HG02973 (cell line): Measurements from ENCODE around the gene RPTOR.
"Not testable (repeated sequence)": the region's sequence is repeated elsewhere in the genome, so short reads cannot be mapped to it uniquely, and the experiment has no call there.

Experiments
- ATAC-seq: cut with Tn5 transposase; IDR thresholded peaks from one replicate; pipeline ENCODE4 v1.9.1; 2021; ENCODE audit warnings: moderate library complexity; ENCODE audit not compliant: unreplicated experiment

RPTOR gene

GRCh38 chr17:80512233-80512632 is 32.4 kb upstream of the RPTOR start:
- ATAC-seq: no peak

DNA sequence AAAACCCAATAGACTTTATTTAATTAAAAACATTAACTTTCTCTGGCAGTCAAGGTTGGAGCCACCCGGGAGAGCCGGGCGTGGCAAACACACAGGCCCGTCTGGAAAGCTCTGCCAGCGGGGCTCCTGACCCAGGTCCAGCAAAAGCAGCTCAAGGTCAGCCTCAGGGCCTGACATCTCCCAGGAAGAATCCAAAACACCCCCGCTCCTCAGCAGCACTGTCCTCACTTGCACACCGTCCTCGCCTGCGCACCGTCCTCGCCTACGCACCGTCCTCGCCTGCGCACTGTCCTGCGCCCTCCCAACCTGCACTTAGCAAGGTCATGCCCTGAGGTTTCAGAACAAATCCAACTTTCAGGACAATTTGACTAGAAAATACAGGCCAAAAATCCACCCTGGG is 31.4 kb upstream of the RPTOR start:
- ATAC-seq: no peak

DNA sequence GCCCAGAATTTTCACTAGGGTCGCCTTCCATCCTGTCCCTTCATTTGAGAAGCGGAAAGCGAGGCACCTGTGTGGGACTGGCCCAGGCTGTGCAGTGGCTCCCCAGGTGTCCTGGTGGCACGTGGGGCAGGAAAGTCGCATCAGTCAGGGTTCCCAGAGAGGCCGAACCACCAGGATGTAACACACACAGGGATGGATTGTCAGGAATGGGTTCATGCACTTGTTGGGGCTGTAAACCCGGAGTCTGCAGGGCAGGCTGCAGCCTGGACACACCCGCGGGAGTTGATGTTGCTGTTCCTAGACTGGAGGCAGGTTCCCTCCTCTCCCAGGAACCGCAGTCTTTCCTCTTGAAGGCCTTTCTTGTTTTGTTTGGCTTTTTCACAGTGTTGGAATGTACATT is 30.7 kb upstream of the RPTOR start:
- no peak for ATAC-seq

DNA sequence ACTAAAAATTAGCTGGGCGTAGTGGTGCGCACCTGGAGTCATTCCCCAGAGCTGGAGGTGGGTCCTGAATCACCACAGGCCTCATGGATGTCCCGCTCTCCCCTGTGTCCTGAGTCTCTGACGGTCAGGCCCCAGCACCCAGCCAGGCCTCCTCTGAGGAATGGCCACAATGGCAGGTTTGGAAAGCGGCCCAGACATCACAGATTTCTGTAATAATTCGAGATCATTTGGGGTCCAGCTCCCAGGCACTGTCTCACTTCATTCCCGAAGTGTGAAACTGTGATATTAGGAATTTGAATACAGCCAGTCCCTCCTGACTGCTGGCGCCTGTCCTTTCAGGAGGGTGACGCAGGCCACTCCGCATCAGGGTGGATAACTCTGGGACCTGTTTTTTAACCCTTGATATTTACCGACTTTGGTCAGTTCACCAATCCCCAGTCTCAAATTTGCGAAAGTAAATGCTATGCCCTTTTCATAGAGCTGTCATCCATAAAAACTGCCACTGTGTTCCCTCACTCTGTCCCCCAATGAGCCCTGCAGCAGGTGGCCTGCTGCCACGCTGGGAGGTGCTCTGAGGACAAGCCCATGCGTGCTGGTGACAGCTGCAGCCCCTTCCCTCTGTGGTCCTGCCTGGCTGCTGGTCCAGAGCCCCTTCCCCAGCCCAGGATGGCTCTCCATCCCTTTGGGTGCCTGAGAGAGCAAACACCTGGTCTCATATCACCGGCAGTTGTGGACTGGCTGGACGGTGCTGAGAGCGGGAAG is 28.3 kb upstream of the RPTOR start:
- no peak for ATAC-seq

DNA sequence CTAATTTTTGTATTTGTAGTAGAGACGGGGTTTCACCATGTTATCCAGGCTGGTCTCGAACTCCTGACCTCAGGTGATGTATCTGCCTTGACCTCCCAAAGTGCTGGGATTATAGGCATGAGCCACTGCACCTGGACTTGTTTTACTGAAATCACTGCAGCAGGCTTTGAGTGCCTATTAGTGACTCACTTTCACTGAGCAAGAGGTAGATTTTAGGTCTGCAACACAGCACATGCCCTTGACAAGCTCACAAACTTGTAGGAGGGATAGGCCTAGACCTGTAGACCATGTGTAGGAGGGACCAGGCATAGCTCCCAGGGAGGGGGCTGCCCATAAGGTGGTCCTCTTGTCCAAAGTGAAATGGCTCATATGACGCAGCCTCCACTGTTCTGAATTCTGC is 27.0 kb upstream of the RPTOR start:
- ATAC-seq: no peak

- ATAC-seq: no peak
Observed at GRCh38 chr17:80518392-80518791, 26.2 kb upstream of the RPTOR start.

DNA sequence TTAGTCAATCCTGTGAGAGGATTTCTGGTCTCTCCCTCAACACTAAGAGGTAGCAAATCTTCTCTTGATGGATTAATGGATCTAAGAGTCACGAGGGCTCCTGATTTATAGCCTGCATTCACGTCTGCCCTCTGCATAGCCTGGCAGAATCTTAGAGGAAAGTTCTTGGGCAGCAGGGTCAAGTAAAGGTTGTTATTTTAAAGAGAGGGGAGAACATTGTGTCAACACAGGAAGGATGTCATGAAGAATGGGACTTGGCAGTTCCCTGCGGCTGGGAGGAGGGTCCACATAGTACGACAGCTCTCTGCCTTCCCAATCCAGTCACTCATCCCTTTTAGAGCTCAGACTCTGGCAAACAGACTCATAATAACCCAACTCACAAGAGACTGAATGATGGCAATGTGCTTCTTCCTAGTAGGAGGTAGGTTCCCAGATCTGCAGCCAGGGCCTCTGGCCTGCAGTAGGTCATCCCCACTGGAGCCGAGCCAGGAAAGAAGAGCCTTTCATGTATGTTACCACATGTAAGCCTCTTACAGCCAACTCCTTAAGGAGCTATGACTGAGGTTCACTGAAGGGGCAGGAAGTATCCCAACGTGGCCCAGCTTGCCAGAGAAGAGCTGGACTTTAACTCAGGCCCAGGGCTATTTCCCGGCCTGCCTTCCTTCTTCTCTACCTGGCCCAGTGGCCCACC is 25.4 kb upstream of the RPTOR start:
- ATAC-seq: no peak

DNA sequence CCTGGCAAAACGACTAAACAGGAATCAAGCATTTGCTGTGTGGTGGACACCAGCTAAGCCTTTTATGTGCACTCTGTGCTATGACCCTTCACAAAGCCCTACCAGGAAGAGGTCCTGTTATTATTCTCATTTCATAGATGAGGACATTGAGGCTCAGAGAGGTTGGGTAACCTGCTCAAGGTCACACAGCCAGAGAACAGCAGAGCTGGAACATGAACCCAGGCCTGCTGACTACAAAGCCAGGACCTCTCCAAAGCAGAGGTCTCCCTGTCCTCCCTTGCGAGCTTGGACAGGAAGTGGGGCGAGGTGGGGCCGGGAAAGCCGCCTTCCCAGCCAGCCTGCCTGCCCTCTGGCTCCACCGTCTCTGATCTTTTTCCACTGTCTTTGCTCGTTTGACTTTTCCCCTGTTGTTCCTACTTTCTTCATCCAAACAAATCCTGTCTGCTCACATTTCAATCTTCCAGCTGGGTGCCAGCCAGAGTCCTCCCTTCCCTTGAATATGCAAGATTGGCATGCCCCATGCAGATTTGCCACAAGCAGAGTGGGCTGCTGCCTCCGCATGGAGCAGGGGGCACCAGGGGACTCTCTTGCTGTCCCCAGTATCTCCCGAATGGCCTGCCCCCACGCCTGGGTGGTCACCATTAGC is 23.7 kb upstream of the RPTOR start:
- no peak for ATAC-seq

DNA sequence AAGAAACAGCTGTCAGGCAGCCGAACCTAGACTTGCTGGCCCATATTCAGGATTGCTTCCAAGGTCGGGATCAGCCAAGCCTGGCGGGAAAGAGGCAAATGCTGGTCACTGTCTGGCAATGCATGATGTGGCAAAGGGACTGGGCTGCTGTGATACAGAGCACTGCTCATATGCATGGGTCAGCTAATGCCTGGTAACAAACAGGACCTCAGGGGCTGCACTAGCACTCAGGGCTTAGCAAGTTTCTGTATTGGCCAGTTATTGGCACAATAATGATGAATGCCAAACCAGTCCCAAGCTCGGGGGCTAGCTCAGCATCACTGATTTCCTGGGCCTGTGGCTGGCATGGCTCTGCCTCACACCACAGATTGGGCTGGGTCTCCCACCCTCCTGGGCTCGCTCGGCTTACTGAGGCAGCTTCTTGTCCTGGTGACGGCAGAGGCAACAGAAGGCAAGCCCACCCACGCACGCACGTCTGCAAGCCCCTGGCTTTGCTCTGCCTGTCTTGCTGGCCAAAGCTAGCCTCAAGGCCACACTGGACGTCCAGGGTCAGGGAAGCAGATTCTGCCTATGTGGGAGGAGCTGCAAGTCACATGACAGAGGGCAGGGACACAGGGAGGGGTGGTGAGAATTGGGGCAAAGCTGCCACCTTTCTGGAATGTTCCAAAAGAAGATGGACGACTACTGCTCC is 21.4 kb upstream of the RPTOR start:
- no peak for ATAC-seq

DNA sequence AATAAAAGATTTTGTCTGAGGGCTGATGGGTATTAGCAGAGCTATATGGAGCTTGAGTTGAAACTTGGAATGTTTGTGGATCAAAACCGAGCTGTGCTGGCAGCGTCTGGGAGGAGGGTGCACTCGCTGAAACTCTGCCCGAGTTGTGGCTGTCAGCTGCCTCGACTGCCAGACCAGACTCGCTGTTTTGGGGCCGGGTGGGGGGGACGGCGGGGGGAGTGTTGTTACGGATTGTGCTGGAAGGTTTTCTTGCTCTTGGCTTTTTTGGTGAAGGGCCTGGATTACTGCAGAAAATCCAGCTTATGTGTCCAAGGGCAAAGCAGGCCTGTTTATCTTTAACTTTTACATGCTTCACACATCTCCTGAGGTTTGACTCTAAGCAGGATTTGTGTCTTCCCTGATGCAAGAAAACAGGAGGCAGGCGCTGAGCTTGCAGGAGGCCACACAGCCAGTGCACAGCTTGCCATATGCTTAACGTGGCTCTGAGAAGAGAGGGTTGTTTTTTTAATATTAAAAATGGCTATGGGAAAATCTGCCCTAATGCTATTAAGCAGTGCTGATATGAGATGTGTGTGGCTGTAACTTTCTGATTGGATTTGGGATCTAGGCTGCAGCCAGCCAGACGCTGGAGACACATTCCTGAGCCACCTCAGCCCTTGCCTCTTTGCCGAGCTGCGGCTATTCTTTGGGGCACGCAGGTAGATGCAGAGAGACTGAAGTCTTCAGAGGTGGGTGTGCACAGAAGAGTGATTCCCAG is 20.5 kb upstream of the RPTOR start:
- ATAC-seq: no peak

DNA sequence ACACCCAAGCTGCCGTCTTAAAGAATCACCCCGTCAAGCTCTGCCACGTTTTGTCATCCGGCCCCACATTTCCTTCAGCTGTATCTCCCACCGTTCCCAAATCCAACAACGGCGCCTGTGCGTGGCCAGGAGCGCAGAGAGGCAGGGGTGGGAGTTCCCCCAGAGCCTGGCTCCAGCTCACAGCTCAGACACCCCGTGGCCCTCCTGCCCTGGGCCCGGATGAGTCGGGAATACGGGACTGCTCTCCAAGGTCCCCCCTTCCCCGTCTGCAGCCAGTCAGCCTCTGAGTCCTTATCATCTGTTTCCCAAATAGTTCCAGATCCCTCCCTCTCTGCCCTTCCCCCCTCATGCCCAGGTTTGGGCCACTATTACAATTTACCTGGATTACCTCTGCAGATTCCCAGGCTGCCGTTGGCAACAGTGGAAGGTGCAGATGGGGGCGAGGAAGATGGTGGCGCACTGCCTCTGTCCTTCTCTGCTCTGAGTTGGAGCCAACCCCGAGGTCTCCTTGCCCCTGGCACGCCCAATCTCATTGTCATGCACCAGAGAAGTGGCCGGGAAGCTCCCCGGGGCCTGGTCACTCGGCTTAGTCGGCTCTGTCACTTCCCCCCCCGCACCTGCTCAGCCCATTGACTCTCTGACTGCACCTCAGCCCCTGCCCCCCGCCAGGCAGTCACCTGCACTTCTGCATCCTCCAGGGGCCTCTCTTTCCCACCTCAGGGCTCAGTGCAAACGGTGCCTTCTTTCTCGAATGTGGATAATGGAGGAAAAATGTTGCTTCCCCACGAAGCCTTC is 18.3 kb upstream of the RPTOR start:
- no peak for ATAC-seq

GRCh38 chr17:80527016-80527645 is 17.5 kb upstream of the RPTOR start:
- ATAC-seq: no peak

- no peak for ATAC-seq
Observed at GRCh38 chr17:80528536-80528935, 16.1 kb upstream of the RPTOR start.

GRCh38 chr17:80529104-80529903 is 15.3 kb upstream of the RPTOR start:
- ATAC-seq: no peak

GRCh38 chr17:80529904-80530292 is 14.7 kb upstream of the RPTOR start:
- no peak for ATAC-seq

DNA sequence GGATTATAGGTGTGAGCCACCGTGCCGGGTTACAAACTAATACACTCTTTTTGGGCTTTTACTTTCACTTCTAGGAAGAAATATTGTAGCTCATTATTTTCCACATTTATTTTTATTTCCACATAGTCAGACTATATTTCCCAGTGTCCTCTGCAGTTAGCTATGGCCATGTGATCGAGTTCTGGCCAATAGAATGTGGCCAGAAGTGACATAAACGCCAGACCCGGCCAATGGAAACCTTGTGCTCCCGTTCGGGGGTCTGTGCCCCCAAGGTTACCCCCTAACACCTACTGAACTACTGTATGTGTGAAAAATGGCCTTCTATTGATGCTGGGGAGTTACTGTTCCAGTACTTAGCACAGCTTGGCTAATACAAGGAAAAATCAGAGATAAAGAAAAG is 13.2 kb upstream of the RPTOR start:
- no peak for ATAC-seq

GRCh38 chr17:80537386-80537785 is 7.3 kb upstream of the RPTOR start:
- ATAC-seq: not testable (repeated sequence)

GRCh38 chr17:80538484-80538883 is 6.2 kb upstream of the RPTOR start:
- no peak for ATAC-seq
